Right atrium auricular region (tissue), 2 donors: Measurements from ENCODE around the gene ITM2C. TPM values are rescaled to one million over a fixed set of nuclear protein-coding genes. Genes with fewer than 3 reads are reported as not detected.

Experiments used
- DNase-seq: peaks from one replicate; pipeline ENCODE4 v3.0.0-alpha.2; 2019; ENCODE audit warnings: low spot score
- H3K27ac ChIP-seq, 2 donors: fragments of 200-600 bp; sonication (generic); 1 replicate in 1 of 2; 2 replicates in 1 of 2; pipeline ENCODE4 v1.5.1; 2016 to 2019
- H3K27me3 ChIP-seq, 2 donors: fragments of 200-600 bp; sonication (generic); one replicate each; pipeline versions ENCODE4 v1.5.1 to v1.6.0; 2017 to 2019
- H3K36me3 ChIP-seq: fragments of 200-600 bp; sonication (generic); one replicate; pipeline ENCODE4 v1.5.1; 2016
- H3K4me1 ChIP-seq, 2 donors: fragments of 200-600 bp; sonication (generic); one replicate each; pipeline versions ENCODE4 v1.5.1 to v1.6.0; 2017 to 2019
- H3K4me3 ChIP-seq, 2 donors: fragments of 200-600 bp; sonication (generic); 1 replicate in 1 of 2; 2 replicates in 1 of 2; pipeline ENCODE4 v1.5.1; 2017 to 2019; ENCODE audit warnings: mild to moderate bottlenecking in 1 of 2, moderate library complexity in 1 of 2
- H3K9me3 ChIP-seq, 2 donors: fragments of 200-600 bp; sonication (generic); one replicate each; pipeline ENCODE4 v1.5.1; 2019
- CTCF ChIP-seq, 2 donors: fragments of 200-600 bp; sonication (generic); IDR thresholded peaks; one replicate each; pipeline ENCODE4 v1.5.1; 2019; ENCODE audit warnings: antibody characterized with exemption in 2 of 2
- total RNA-seq, 2 donors: library from RNA; depleted of rRNA; stranded (reverse); fragments of >200 nt; gene quantifications; one replicate each; pipeline ENCODE4 v1.1.0, GENCODE V29; 2016

Gene ITM2C
- total RNA-seq, 2 donors from 2014 or later: 35.8 to 38.3 TPM

- no peak for DNase-seq
- Histone ChIP-seq H3K4me3 (no peak overlapping the region), H3K36me3 (no peaks in the 10 kb centered on the region), H3K9me3 (no peaks in the 10 kb centered on the region), H3K27ac (no peak overlapping the region), H3K27me3 (no peaks in the 10 kb centered on the region), H3K4me1 (no peaks in the 10 kb centered on the region)
- no peak for TF ChIP-seq CTCF (IDR thresholded peaks at IDR 0.05)
Observed at GRCh38 chr2:230887342-230887741, 22.6 kb downstream of the ITM2C start.

- no peak for DNase-seq
Observed at GRCh38 chr2:230888824-230889400, 24.2 kb downstream of the ITM2C start.

DNA sequence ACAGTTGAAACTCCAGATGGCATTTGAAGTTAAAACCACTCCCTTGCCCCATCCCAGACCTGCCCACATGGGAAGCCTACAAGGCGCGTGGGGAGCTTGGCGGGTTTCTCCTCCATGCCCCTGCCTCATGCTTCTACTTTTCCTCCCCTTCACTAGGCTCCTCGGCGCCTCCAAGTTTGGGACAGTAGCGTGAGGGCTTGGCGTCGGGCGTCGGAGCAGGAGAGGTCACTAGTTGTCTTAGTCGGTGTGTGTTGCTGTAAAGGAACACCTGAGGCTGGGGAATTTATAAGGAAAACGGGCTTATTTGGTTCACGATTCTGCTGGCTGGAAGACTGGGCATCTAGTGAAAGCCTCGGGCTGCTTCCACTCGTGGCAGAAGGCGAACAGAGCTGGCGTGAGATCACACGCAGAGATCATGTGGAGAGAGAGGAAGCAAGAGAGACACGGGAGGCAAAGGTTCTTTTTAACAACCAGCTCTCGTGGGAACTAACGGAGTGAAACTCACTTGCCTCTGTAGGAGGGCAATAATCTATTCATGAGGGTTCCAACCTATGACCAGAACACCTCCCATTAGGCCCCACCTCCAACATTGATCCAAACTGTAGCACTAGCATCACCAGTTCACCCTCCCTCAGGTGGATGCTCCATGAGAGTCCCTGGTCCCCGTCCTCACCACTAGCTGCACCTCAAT, 25.3 kb downstream of the ITM2C start:
- DNase-seq: no peak

More at GRCh38 chr2:230888824-230889400, 24.2 kb downstream of the ITM2C start:
- Histone ChIP-seq H3K27ac (no peak overlapping the region), H3K4me1 (no peaks in the 10 kb centered on the region), H3K9me3 (no peaks in the 10 kb centered on the region), H3K36me3 (no peaks in the 10 kb centered on the region), H3K4me3 (no peak overlapping the region), H3K27me3 (no peaks in the 10 kb centered on the region)
- TF ChIP-seq CTCF (IDR thresholded peaks at IDR 0.05): no peak

GRCh38 chr2:230890646-230891045, 25.9 kb downstream of the ITM2C start:
- H3K9me3 ChIP-seq: no peaks in the 10 kb centered on the region
- no peaks in the 10 kb centered on the region for H3K27me3 ChIP-seq
- DNase-seq: no peak
- H3K36me3 ChIP-seq: no peaks in the 10 kb centered on the region
- H3K4me3 ChIP-seq: no peak overlapping the region
- no peak for TF ChIP-seq CTCF (IDR thresholded peaks at IDR 0.05)
- H3K27ac ChIP-seq: no peak overlapping the region
- no peaks in the 10 kb centered on the region for H3K4me1 ChIP-seq

More for the DNA sequence above, 25.3 kb downstream of the ITM2C start:
- TF ChIP-seq CTCF (IDR thresholded peaks at IDR 0.05): no peak
- H3K36me3 ChIP-seq: no peaks in the 10 kb centered on the region
- H3K4me1 ChIP-seq: no peaks in the 10 kb centered on the region
- H3K4me3 ChIP-seq: no peak overlapping the region
- no peak overlapping the region for H3K27ac ChIP-seq
- no peaks in the 10 kb centered on the region for H3K9me3 ChIP-seq
- no peaks in the 10 kb centered on the region for H3K27me3 ChIP-seq

GRCh38 chr2:230891064-230891463, 26.3 kb downstream of the ITM2C start:
- Histone ChIP-seq H3K4me3 (no peak overlapping the region), H3K36me3 (no peaks in the 10 kb centered on the region), H3K27me3 (no peaks in the 10 kb centered on the region), H3K4me1 (no peaks in the 10 kb centered on the region), H3K27ac (no peak overlapping the region), H3K9me3 (no peaks in the 10 kb centered on the region)
- no peak for TF ChIP-seq CTCF (IDR thresholded peaks at IDR 0.05)
- DNase-seq: no peak
